Lung (tissue), 12 donors: Measurements from ENCODE around the gene HLA-A. TPM values are rescaled to one million over a fixed set of nuclear protein-coding genes. Genes with fewer than 3 reads are reported as not detected.

Experiments
- ATAC-seq: fragments of 200-7000 bp; cut with Tn5 transposase; one replicate; pipeline ENCODE4 v1.9.1; 2020; ENCODE audit warnings: moderate number of reproducible peaks; ENCODE audit not compliant: insufficient read depth, low FRiP score
- DNase-seq, 3 donors: peaks; one replicate each; pipeline ENCODE4 v3.0.0-alpha.2; 2013 to 2017
- H3K27ac ChIP-seq, 2 donors: one replicate each; pipeline ENCODE4 v1.5.1; 2013; ENCODE audit warnings: mild to moderate bottlenecking in 2 of 2, moderate library complexity in 2 of 2, control low read depth in 1 of 2, inconsistent platforms in 1 of 2, low read depth in 1 of 2, low read length in 1 of 2
- H3K27me3 ChIP-seq, 3 donors: one replicate each; pipeline ENCODE4 v1.5.1; 2013; ENCODE audit warnings: low read length in 2 of 3; ENCODE audit not compliant: control insufficient read depth in 3 of 3, insufficient read depth in 3 of 3
- H3K36me3 ChIP-seq, 4 donors: one replicate each; pipeline ENCODE4 v1.5.1; 2013; ENCODE audit warnings: low read length in 4 of 4, mild to moderate bottlenecking in 1 of 4, moderate library complexity in 1 of 4; ENCODE audit not compliant: control insufficient read depth in 4 of 4, insufficient read depth in 4 of 4
- H3K4me1 ChIP-seq, 5 donors: one replicate each; pipeline ENCODE4 v1.5.1; 2013; ENCODE audit warnings: low read length in 5 of 5, mild to moderate bottlenecking in 2 of 5, moderate library complexity in 1 of 5; ENCODE audit not compliant: control insufficient read depth in 5 of 5, insufficient read depth in 5 of 5
- H3K4me3 ChIP-seq: one replicate; pipeline ENCODE4 v1.5.1; 2013; ENCODE audit warnings: mild to moderate bottlenecking, control low read depth, moderate library complexity
- H3K9ac ChIP-seq, 2 donors: one replicate each; pipeline ENCODE4 v1.5.1; 2013; ENCODE audit warnings: low read length in 2 of 2, control low read depth in 1 of 2; ENCODE audit not compliant: insufficient read depth in 1 of 2
- H3K9me3 ChIP-seq, 4 donors: one replicate each; pipeline ENCODE4 v1.5.1; 2013; ENCODE audit warnings: low read length in 3 of 4, mild to moderate bottlenecking in 1 of 4, moderate library complexity in 1 of 4; ENCODE audit not compliant: control insufficient read depth in 4 of 4, insufficient read depth in 3 of 4
- WGBS, 2 donors: extraction: QIAGEN DNeasy Blood & Tissue Kit; methylation state at CpG; one replicate each; pipeline ENCODE4 v1.1.7; 2013; 5-methylcytosine and 5-hydroxymethylcytosine counted together
- polyA plus RNA-seq, 2 donors: library from polyadenylated mRNA; stranded (reverse); fragments of 200-250 nt; gene quantifications; one replicate each; pipeline ENCODE4 v1.2.1, GENCODE V29; 2013
- total RNA-seq, 2 donors: library from RNA; depleted of rRNA in 1 of 2; stranded (reverse); fragments of >200 nt in 1 of 2; gene quantifications; one replicate each; pipeline ENCODE4 v1.2.1, GENCODE V29; 2014 to 2021
- TF ChIP-seq, protein P1 (sequence below): IDR thresholded peaks from 2 replicates; pipeline ENCODE4 v1.5.1; 2012; ENCODE audit warnings: mild to moderate bottlenecking; ENCODE audit errors: control extremely low read depth, extremely low read depth
- donor health status: control.
- donor health status: control.
- donor health status: Bipolar disorder and iron deficiency.
- donor health status: healthy.
- donor health status: DM: yes; HTN: yes; CAD: no.

HLA-A gene
- total and polyA plus RNA-seq, 4 donors = 320 to 3,222 (median 711) TPM

GRCh38 chr6:29917857-29918256, 24.5 kb upstream of the HLA-A start:
- TF ChIP-seq, protein P1, sequence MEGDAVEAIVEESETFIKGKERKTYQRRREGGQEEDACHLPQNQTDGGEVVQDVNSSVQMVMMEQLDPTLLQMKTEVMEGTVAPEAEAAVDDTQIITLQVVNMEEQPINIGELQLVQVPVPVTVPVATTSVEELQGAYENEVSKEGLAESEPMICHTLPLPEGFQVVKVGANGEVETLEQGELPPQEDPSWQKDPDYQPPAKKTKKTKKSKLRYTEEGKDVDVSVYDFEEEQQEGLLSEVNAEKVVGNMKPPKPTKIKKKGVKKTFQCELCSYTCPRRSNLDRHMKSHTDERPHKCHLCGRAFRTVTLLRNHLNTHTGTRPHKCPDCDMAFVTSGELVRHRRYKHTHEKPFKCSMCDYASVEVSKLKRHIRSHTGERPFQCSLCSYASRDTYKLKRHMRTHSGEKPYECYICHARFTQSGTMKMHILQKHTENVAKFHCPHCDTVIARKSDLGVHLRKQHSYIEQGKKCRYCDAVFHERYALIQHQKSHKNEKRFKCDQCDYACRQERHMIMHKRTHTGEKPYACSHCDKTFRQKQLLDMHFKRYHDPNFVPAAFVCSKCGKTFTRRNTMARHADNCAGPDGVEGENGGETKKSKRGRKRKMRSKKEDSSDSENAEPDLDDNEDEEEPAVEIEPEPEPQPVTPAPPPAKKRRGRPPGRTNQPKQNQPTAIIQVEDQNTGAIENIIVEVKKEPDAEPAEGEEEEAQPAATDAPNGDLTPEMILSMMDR = no peak
- no peak for ATAC-seq
- WGBS, 2 donors = 38 to 62% methylated on average over 2 of the region's 2 CpGs
- Histone ChIP-seq H3K27me3 (no peaks in the 10 kb centered on the region), H3K36me3 (no peaks in the 10 kb centered on the region), H3K27ac (no peak overlapping the region), H3K4me3 (no peak overlapping the region), H3K9ac (no peak overlapping the region), H3K4me1 (no peaks in the 10 kb centered on the region), H3K9me3 (no peaks in the 10 kb centered on the region)
- no peak for DNase-seq

DNA sequence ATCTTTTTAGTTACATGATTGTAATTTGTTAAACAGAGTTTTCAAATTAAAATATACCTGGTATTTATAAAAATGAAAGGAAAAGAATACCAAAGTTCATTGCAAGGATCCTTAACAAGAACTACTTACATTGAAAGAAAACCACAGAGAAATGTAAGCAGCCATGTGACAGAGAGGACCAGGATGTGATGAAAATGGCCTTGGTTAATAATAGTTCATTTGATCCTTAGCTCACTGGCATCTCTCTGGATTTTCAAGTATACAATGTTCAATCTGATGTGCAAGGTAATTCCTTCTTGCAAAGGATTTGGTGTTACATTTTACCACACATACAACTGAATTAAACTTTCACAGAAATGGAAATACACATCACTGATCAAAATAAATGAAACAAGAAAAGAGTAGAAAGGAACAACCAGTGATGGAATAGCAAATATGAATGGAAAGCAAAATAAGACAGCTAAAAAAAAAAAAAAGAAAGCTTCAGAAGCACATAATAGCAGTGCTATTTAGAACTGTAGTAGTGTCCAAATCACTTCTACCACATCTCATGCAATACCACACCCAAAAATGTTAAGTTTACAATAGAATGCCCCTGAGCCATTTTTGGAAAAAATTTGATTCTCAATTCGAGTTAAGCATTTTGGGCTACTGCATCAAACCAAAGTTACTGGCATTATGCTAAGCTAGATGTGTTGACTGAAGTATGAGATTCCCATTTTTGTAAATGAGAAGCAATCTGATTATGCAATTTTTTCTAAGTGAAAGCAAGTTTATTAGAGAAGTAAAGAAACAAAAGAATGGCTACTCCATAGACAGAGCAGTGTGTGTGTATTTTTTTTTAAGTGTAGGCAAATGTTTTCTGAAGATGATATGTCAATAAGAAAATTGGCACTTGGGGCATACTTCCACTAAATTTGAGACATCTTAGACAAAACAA, 22.6 kb upstream of the HLA-A start:
- Histone ChIP-seq H3K4me3 (no peak overlapping the region), H3K36me3 (no peaks in the 10 kb centered on the region), H3K4me1 (no peaks in the 10 kb centered on the region), H3K9me3 (no peaks in the 10 kb centered on the region), H3K27me3 (no peaks in the 10 kb centered on the region), H3K9ac (no peak overlapping the region), H3K27ac (no peak overlapping the region)
- no peak for ATAC-seq
- 67 to 83% methylated on average over 1 of the region's 1 CpG for WGBS, 2 donors
- no peak for DNase-seq
- TF ChIP-seq, protein P1 = no peak

DNA sequence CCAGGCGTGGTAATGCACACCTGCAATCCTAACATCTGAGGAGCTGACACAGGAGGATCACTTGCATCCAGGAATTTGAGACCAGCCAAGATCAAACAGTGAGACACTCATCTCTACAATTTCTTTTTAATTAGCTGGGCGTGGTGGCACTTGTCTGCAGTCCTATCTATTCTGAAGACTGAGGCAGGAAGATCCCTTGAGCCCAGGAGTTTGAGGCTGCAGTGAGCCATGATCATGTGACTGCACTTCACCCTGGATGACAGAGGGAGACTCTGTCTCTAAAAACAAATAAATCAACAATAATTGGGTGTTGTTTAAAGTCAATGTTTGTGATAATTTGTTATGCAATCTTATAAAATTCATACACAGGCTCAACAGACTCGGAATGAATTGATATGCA, 18.0 kb upstream of the HLA-A start:
- TF ChIP-seq, protein P1 = no peak
- Histone ChIP-seq H3K4me1 (peaks cover 0 to 9% (median 0%) of the 10 kb centered on the region in 5 donors), H3K27me3 (no peaks in the 10 kb centered on the region), H3K9ac (no peak overlapping the region), H3K27ac (no peak overlapping the region), H3K36me3 (no peaks in the 10 kb centered on the region), H3K4me3 (no peak overlapping the region), H3K9me3 (no peaks in the 10 kb centered on the region)
- DNase-seq = no peak
- no peak for ATAC-seq
- WGBS, 2 donors = 65 to 97% methylated on average over 3 of the region's 3 CpGs
